CD4-positive, alpha-beta T cell treated with Interferon gamma for 1 hour (primary cell): ENCODE measurements around the gene RNF11.

ENCODE experiments used
- DNase-seq: peaks from one replicate; pipeline ENCODE4 v3.0.0-alpha.2; 2020

The RNF11 gene

GRCh38 chr1:51266791-51267190 is 30.7 kb downstream of the RNF11 start:
- DNase-seq, result no peak

GRCh38 chr1:51268634-51269033 is 32.6 kb downstream of the RNF11 start:
- no peak for DNase-seq

- DNase-seq, result no peak
Observed at GRCh38 chr1:51270751-51271150, 34.7 kb downstream of the RNF11 start.

GRCh38 chr1:51272916-51273315 is 36.8 kb downstream of the RNF11 start:
- DNase-seq, result no peak

DNA sequence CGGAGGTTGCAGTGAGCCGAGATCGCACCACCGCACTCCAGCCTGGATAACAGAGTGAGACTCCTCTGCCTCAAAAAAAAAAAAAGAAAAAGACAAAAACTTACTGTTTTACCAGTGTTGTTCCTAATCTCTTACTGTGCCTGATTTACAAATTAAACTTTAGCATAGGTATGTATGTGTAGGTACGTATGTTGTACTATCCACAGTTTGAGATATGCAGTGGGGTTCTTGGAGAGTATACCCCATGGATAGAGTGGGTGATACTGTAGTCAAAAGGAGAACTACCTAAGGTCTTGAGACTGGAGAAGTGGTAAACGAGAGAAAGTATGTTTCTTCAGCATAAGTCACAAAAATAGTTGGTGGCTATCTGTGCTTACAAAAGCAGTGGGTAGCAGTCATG is 38.6 kb downstream of the RNF11 start:
- DNase-seq, result no peak

DNA sequence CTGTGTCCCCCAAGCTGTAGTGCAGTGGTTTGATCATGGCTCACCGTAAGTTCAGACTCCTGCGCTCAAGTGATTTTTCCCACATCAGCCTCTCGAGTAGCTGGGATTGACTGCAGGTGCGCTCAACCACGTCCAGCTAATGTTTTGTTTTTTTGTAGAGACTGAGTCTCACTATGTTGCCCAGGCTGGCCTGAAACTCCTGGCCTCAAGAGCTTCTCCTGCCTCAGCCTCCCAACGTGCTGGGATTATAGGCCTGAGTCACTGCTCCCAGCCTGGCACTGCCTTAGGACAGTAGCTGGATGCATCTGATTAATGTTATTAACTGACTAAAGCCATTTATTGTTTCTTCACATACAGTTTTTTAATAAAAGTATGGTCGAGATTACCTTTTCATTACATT is 40.2 kb downstream of the RNF11 start:
- DNase-seq, result no peak

GRCh38 chr1:51280321-51280978 is 44.4 kb downstream of the RNF11 start:
- no peak for DNase-seq

DNA sequence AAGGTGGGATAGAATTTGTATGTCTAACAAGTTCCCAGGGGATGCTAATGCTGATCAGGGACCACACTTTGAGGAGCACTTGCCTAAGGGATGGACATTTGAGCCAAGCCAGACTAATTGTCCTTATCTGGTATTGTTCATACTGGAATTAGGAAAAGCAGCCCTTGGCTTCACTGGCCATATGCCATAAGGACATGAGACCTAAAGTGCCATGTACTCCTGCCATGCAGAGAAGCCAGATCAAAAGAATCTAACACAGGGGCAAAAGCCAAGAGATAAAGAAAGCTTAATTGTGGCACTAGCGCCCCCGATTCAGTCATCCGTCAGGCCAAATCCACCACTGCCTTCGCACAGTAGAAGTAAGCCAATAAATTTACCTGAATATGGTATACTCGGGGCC is 45.7 kb downstream of the RNF11 start:
- DNase-seq, result no peak

GRCh38 chr1:51282605-51283004 is 46.5 kb downstream of the RNF11 start:
- no peak for DNase-seq

- DNase-seq, result no peak
Observed at GRCh38 chr1:51283979-51284378, 47.9 kb downstream of the RNF11 start.

DNA sequence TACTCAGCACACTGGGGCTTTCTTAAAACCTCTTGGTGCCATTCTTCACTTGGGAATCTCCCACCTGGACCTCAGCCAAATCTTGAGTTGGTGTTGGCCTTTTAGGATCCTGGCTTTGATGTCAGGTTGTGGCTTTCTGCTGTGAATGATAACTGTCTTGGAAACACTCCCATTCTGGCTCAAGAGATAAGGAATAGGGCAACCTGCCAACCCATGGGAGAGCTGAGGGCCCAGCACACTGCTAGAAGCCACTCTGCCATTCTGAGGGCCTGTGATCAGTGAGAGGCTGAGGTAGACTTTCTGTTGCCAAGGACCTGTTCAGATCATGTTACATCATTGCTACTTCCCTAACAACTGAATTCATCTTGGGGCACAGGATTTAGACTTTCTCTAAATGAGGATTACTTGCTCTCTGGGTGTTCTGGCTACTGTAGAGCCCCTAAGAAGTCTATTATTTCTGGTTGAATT is 48.4 kb downstream of the RNF11 start:
- DNase-seq, result no peak

DNA sequence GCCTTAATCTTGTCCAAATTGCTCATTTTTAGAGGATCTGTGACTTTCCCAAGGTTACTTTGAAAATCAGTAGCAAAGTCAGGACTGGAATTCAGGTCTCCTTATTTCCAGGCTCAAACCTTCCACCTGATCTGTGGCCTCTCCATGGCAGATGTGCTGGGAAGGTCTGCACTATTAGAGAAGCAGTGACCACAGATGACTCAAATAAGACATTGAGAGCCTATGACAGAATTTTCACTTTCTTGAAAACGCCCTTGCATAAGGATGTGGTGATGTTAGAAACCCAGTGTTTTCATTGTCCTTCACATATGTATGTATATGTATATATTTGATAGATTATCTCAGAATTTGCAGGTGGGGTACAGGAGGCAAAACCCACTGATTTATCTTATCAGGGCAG is 49.0 kb downstream of the RNF11 start:
- DNase-seq, result no peak

DNA sequence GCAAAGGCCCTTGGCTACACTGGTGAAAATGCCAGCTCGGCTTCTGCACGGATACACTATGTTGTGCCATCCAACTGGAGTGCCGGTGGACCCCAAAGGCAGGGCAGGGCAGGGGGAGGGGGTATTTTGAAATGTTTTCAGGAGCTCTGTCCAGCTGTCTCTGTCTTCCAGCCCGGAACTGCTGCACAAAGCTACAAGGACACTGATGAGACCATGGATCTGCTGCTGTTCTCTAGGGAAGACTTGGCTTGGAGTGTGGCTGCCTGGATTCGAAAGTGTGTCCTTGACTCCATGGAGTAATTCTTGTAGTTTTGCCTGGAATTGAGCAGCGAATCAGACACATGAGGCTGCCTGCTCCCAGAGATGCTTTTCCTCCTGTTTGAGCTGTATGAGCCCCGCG is 51.9 kb downstream of the RNF11 start:
- no peak for DNase-seq

GRCh38 chr1:51288578-51288977 is 52.5 kb downstream of the RNF11 start:
- DNase-seq, result no peak

- no peak for DNase-seq
Observed at GRCh38 chr1:51289676-51290488, 53.8 kb downstream of the RNF11 start.

DNA sequence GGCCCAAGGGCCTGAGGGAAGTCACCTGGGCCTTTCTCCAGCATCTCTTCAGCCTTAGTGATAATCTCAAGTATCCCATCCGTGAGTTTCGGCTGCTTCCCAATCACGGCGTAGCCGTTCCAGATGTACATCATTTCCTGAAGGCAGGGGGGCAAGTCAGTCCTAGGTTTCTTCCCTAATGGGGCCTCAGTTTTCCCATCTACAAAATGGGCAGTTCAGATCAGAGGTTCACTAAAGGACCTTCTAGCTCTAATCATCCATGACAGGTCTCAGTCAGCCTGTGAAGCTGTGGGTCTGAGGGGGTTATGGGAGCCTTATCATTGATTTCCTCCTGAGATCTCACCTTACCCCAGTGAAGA is 54.4 kb downstream of the RNF11 start:
- DNase-seq, result no peak

- DNase-seq, result no peak
Observed at GRCh38 chr1:51293898-51294515, 57.9 kb downstream of the RNF11 start.

DNA sequence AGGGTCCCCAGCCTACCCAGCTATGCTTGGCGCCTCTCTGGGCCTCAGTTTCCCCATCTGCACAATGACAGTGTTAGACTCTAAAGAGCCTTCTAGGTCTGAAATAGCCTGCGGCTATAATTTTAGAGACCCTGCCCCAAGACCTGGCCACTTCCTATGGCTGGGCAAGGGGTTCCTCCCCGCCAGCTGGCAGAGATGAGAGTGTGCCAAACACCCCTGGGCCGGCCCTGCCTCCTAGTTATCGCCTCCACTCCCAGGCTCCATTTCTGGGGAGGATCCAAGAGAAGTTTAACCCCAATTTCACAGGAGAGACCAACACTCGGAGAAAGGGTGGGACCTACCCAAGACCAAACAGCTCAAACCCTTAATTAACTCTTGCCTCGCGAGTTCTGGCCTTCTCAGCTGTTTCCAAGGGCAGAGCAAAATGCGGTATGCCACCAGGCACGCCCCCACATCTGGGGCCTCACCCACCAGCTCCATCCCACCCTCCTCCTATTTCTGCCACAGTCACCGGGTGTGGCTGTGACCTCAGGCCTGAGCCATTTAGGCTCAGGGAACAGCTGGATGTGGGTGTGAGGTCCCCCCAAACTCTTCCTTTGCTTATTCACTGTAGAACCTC is 58.6 kb downstream of the RNF11 start:
- DNase-seq, result no peak

DNA sequence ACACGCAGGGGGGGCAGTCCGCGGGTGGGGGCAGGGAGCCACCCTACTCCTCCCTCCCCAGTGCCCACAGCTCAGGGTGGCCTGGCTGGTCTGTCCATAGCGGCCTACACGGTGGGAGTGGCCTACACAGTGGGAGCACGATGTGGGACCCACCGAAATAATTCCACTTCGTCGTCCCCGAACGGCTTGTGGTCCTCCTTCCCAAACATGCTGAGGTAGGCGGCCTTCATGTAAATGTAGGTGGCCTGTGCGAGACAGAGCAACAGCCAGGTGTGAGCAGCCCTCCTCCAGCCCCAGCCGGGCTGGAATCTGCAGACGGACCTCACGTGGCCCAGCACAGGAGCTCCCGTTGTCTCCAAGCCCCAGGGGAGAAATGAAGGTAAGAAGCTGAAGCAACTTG is 59.9 kb downstream of the RNF11 start:
- DNase-seq, result no peak

- peak; percentile 55 for DNase-seq
Observed at GRCh38 chr1:51296383-51297357, 60.6 kb downstream of the RNF11 start.

GRCh38 chr1:51297401-51298321 is 61.6 kb downstream of the RNF11 start:
- DNase-seq, result no peak
